Vagina (tissue), 2 donors: ENCODE data around the gene NUP153.

Experiments
- CTCF ChIP-seq, 3 experiments: fragments of 450-650 bp in 2 of 3; fragments of 200-600 bp in 1 of 3; sonication (generic) in 1 of 3; IDR thresholded peaks; one replicate each; pipeline ENCODE4 v1.5.1; 2017 to 2019; ENCODE audit warnings: antibody characterized with exemption in 3 of 3, mild to moderate bottlenecking in 2 of 3, moderate library complexity in 2 of 3
- POLR2AphosphoS5 ChIP-seq, 2 donors: sonication (generic); formaldehyde crosslinking; IDR thresholded peaks; one replicate each; pipeline ENCODE4 v1.9.0; 2017; ENCODE audit warnings: antibody characterized with exemption in 2 of 2, mild to moderate bottlenecking in 2 of 2, low read depth in 1 of 2; ENCODE audit not compliant: insufficient read depth in 1 of 2

GRCh38 chr6:17721671-17722070 is 14.9 kb upstream of the NUP153 start:
- TF ChIP-seq CTCF (IDR thresholded peaks at IDR 0.05) (no peak), POLR2AphosphoS5 (IDR thresholded peaks at IDR 0.05; ENCODE audit: insufficient read depth in 1 of 2, low read depth in 1 of 2) (no peak)
